GM19324 (cell line): ENCODE data around the gene TJP1.
"Not testable (repeated sequence)": the region's sequence is repeated elsewhere in the genome, so short reads cannot be mapped to it uniquely, and the experiment has no call there.

Source experiments
- ATAC-seq: cut with Tn5 transposase; IDR thresholded peaks from one replicate; pipeline ENCODE4 v1.9.1; 2021; ENCODE audit warnings: mild to moderate bottlenecking, moderate library complexity; ENCODE audit not compliant: unreplicated experiment, low FRiP score

The TJP1 gene

DNA sequence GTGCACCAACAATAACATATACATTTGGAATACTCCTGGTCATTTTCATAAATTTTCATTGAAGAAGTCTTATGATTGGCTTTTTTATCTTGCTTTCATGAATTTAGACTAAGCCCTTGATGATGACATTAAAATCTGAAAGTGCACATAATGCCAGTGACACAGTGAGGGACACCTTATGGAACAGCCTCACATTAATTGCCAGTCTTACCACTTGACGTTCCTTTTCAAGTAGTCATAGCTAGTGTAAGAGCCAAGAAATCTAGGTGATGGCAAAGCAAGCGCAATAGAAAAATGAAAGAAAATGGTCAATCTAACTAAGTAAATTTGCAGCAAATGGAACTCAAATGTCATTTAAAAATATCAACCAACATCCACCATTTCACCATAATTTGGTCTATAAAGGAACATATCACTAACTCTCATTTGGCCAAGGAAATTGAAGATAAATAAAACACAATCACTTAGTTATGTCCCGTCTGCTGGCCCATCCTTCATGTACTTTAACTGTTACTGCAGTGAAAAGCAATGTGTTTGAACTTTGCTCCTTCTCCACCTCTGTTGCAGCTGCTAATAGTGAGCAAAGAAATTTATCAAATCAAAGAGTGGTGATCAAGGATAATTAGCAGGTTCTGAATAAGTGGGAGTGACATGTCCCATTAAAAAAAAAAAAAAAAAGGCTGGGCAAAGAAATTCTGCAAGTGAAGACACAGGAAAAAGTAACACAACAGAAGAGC, 110.0 kb downstream of the TJP1 start:
- ATAC-seq = no peak

GRCh38 chr15:29711531-29711930, 110.7 kb downstream of the TJP1 start:
- ATAC-seq = no peak

DNA sequence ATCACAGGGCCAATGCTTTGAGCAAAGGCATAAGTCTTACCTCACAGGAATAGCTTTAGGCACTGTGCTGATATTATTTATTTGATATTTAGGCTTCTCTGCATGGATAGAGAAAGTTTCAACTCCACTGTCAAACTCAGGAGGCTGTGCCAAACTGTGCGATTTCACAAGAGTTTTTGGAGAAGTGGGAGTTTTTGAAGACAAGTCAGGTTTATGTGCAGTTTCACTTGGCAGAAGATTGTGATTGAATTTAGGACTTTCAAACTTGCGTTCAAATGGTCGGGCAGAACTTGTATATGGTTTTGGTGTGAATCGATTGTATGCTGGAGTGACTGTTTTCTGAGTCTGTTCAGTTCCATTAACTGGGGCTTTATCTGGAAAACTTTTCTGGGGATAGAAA, 113.7 kb downstream of the TJP1 start:
- no peak for ATAC-seq

- ATAC-seq = no peak
Measured at GRCh38 chr15:29704950-29705597, 117.2 kb downstream of the TJP1 start.

GRCh38 chr15:29701151-29701550, 121.1 kb downstream of the TJP1 start:
- no peak for ATAC-seq

- ATAC-seq = no peak
Measured at GRCh38 chr15:29700296-29700695, 122.0 kb downstream of the TJP1 start.

DNA sequence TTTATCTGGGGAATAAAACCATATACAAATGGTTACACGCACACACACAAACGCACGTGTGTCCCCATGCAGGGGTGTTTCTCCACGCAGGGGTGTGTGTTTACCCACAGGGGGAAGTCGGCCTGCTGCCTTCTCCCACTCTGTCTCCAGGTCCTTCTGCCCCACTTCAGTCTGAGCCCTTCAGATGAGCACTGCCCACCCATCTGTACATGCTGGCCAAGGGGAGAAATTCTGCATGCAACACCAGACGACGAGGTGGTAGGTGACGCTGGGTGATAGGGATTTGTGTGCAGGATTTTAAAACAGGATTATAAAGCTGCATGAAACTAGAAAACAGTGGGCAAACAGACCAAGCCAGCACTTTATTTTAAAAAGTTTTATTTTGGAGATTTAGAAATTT, 122.5 kb downstream of the TJP1 start:
- ATAC-seq = no peak

DNA sequence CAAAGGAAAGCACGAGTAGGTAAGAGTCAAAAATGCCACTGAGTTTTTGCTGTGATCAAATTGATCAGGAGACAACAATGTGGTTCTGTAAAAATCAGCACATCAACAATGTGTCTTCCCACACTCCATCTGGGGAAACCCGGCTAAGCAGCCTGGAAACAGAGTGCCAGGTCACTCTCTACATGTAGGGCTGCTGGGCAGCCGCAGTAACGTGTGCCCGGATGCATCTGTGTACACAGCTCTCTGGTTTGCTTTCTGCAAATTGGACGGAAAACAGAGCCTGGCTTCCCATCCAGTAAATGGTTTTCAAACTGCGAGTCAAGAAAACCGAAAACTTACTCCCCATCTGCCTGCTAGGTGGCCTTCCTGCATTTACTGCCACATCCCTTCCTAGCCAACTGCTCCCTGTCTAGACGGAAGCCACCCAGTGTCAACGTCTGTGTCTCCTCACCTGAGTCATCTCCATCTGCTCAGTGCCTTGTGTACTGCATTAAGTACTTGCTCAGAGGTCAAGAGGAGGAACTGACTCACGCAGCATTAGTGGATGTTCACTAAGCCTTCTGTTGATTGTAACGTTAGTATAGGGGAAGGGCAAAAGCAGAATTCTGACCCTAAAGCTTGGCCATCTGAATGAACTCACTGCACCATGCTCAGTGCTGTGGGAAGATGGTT, 124.1 kb downstream of the TJP1 start:
- ATAC-seq = no peak

DNA sequence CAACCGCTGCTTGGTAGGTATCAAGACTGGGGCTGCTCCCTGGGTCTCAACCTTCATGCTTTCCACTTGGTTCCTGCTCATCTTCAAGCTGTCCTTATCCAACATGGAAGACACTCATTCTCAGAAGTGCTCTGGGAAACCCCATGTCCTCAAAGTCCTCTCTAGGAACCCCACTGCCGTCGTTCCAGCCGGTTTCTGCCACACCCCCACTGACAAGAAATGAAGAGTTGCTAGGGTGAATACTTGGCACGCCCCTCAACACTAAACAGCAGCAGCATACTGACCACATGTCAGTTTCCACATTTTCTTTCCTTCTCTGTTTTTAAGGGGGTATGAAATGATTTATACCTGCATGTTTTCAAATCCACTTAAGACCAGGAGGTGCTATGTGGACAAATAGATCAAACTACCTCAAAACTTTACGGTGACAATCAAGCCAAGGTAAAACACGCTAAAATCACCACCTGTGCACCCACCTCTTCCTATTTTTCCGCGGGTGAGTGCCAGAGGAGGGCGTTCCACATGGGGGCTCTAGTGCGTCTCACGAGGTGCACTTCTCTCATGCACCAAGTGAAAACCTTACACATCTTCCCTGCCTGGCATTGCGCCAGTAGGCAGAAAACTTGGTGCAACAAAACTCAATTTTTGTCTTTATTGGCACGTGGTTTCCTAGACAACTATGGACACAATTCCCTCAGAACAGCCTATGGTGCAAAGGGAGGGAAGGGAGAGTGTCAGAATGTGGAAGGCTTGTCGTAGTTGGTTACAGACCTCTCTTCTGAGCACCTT, 125.1 kb downstream of the TJP1 start:
- ATAC-seq = no peak

- ATAC-seq = not testable (repeated sequence)
Measured at GRCh38 chr15:29696506-29696905, 125.8 kb downstream of the TJP1 start.

- ATAC-seq = no peak
Measured at GRCh38 chr15:29695489-29696167, 126.6 kb downstream of the TJP1 start.

GRCh38 chr15:29693225-29693624, 129.0 kb downstream of the TJP1 start:
- ATAC-seq = no peak

DNA sequence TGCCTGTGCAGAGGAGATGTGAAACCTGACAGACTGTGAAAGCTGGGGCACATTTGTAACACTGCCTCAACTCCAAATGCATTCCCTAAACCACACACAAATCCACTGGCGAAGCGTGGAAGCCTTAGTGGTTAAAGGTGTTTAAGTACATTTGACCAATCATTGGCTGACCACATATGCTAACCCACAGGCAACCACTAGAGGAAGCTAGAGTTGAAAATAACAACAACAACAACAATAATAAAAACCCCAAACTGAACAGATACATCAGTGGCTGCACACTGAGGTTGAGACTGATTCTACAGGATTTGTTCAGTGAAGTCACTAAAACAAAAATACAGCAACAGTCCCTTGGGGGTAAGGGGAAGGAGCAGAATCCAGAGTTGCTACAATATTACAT, 129.7 kb downstream of the TJP1 start:
- no peak for ATAC-seq

DNA sequence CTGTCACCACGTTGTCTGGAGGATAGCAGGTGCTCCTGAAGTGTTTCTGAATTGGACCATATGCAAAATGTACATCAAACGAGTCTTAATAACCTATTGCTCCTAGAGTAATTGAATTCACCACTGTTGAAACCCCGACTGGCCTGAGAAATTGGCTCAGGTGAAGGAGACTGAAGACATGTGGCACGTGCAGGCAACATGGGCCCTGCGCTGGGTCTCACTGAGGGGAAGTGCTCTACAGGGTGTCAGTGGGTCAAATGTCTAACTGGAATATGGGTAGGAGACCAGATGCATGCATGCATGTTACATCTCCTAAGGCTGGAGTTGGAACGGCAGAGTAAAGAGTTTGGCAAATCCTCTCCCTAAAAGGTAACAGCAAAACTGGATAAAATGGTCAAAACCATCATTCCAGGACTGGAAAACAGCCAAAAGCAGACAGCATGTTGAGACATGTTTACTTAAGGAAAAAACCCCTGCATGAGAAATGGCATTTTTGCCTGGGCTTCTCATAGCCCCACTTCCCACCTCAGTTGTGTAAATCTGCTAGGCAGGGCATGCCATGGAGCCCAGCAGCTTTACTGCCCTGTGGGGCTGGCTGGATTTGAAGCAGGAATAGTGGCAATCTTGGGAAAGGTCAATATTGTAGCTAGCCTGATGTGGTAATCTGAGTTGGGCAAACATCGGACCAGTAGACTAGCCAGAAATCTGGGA, 131.3 kb downstream of the TJP1 start:
- no peak for ATAC-seq

GRCh38 chr15:29689287-29689986, 132.8 kb downstream of the TJP1 start:
- no peak for ATAC-seq

DNA sequence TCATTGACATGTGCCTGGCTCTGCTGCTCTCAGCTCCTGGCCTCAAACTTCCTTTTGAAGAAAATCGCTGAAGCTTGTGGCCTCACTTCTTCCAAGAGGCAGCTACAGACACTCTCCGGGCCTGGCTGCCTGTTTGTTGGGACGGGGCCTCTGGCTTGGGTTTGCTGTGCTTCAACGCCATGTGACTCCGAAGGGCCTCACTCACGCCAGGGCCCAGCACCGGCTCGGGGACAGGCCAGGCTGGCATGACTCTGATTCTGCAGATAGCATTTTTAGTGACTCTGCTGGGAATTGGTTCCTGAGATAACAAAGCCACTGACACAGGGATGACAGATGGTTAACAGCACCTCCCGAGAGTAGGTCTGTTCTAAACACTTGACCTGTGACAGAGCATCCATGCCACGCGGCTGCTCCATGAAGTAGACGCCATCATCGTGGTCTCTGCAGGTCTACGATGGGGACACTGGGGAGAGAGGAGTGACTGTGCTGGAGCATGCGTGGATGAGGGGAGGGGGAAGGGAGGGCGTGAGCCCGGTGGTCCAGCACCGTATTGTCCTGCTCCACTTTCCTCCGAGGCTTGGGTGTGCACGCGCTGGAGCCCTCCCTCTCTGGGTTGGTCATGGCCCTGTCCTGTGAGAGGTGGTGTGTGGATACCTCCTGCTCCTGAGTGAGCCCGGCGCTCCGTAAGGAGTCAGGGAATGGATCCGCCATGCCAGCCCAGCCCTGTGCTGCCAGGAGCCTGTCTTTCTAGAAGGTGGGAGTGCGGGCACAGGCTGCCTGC, 133.6 kb downstream of the TJP1 start:
- ATAC-seq = no peak

DNA sequence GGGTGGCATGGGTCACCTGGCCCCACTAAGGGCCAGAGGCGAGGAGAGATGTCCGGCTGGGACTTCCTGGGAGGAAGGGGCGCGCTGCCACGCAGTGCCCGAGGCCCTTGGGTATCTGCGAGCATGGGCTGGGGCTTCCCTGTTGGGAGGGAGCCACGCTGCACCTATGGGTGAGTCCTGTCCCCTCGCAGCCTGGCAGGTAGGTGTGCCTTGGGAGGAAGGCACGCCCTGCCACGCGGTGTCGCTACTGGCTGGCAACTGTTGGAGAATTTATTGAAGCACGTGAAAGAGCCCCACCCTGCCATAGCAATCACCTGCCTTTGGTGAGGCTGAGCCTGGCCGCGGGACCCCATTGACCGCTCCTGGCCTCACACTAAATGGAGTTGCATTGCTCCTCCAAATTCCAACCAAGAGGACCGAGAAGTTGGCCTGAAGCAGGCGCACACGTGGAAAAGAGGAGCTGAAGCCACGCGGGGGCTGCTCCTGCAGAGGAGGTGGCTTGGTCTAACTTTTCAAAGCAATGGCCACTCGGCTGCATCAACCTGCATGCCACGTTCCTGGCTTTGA, 134.2 kb downstream of the TJP1 start:
- ATAC-seq = no peak

DNA sequence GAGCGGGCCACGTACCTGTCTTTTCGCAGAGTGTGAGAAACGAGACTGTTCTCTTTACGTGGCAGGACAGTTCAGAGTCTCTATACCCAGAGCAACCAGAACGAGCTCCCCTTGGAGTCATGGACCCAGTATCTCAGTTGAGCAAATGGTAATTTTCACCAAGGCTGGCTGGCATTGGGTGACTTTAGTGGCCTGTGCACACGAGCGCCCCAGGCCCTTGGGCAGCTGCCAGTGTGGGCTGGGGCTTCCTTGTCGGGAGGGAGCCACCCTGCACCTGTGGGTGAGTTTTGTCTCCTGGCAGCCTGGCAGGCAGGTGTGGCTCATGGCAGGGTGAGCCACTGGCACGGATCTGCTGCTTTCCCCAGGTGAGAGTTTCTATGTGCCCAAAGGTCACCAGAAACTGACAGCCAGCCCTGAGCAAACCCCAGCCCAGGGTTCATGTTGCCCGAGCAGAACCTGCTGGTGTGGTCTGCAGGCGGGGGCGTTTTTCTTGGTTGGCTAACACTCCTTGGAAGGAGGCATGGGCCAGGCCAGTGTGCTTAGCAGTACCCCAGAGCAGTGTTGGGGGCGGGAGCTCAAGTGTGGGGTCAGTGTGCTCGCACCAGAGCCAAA, 135.0 kb downstream of the TJP1 start:
- no peak for ATAC-seq
